Activated CD4-positive, alpha-beta T cell treated with anti-CD3 and anti-CD28 coated beads, Interleukin-2, amount 10 ng/mL, durations not matched to agents 24 days and 14 days (primary cell): ENCODE results near the gene ATP2B2. TPM values are rescaled to one million over a fixed set of nuclear protein-coding genes. Genes with fewer than 3 reads are reported as not detected.

Source experiments
- DNase-seq: peaks from one replicate; pipeline ENCODE4 v3.0.0; 2022
- H3K27ac Mint-ChIP-seq: one replicate; pipeline ENCODE4 v1.8.0; 2022; ENCODE audit warnings: mild to moderate bottlenecking, mixed read lengths
- H3K27me3 Mint-ChIP-seq: one replicate; pipeline ENCODE4 v1.8.0; 2022; ENCODE audit warnings: mixed read lengths
- H3K36me3 Mint-ChIP-seq: one replicate; pipeline ENCODE4 v1.8.0; 2022; ENCODE audit warnings: low read depth, mild to moderate bottlenecking, mixed read lengths
- H3K4me1 Mint-ChIP-seq: one replicate; pipeline ENCODE4 v1.8.0; 2021; ENCODE audit warnings: mixed read lengths
- H3K4me3 Mint-ChIP-seq: one replicate; pipeline ENCODE4 v1.8.0; 2022; ENCODE audit warnings: mild to moderate bottlenecking, moderate library complexity, mixed read lengths
- H3K9me3 Mint-ChIP-seq: one replicate; pipeline ENCODE4 v1.8.0; 2021; ENCODE audit warnings: mixed read lengths
- intact Hi-C: fragments of 100-400 bp; cut with micrococcal nuclease; formaldehyde crosslinking; loops from one replicate; pipeline ENCODE4 v1.15.1; 2023
- total RNA-seq: library from RNA; stranded (reverse); gene quantifications from 2 replicates; pipeline ENCODE4 v1.2.3, GENCODE V29; 2022

The ATP2B2 gene
- total RNA-seq, 1 donor from 2014 or later = not detected

DNA sequence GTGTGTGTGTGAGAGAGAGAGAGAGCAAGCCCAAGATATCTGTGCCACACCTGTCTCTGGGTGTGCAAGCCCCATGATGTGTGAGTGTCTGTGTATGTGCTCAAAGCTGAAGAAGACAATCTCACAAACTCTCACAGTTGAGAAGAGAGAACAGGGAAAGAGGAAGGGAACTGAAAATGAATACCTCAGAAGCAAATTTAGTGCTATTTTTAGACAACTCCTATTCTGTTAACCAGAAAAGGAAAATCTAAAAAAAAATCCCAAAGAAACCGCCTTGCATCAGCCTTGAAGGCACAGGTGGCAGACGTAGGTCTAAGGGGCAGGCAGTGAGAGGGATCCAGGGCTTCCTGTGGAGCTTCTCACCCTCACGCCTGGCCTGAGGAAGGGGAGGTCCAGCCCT is 47.8 kb downstream of the ATP2B2 start:
- intact Hi-C loops = no loop called here
- peaks cover 3% of the 10 kb centered on the region for H3K4me1 Mint-ChIP-seq
- peaks cover 16% of the 10 kb centered on the region for H3K27me3 Mint-ChIP-seq
- no peaks in the 10 kb centered on the region for H3K9me3 Mint-ChIP-seq
- no peak overlapping the region for H3K27ac Mint-ChIP-seq
- no peak overlapping the region for H3K4me3 Mint-ChIP-seq
- no peaks in the 10 kb centered on the region for H3K36me3 Mint-ChIP-seq
- no peak for DNase-seq

DNA sequence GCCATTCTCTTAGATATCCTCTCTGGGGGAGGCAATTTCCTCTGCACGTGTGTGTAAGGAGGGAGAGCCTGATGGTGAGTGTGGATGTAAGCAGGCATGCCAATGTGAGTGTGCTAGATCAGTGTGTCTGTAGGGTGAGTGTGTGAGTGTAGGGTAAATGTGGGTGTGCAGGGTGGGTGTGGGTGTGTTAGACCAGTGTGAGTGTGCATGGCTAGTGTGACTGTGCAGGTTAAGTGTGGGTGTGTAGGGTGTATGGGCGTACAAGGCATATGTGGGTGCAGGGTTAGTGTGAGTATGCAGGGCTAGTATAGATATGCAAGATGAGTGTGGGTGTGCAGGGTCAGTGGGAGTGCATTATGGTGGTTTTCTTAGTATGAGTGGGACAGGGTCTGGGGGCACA is 48.4 kb downstream of the ATP2B2 start:
- H3K27me3 Mint-ChIP-seq = peaks cover 19% of the 10 kb centered on the region
- H3K4me3 Mint-ChIP-seq = no peak overlapping the region
- no peak overlapping the region for H3K27ac Mint-ChIP-seq
- no peak for DNase-seq
- peaks cover 3% of the 10 kb centered on the region for H3K4me1 Mint-ChIP-seq
- H3K9me3 Mint-ChIP-seq = no peaks in the 10 kb centered on the region
- H3K36me3 Mint-ChIP-seq = no peaks in the 10 kb centered on the region
- intact Hi-C loops = no loop called here

DNA sequence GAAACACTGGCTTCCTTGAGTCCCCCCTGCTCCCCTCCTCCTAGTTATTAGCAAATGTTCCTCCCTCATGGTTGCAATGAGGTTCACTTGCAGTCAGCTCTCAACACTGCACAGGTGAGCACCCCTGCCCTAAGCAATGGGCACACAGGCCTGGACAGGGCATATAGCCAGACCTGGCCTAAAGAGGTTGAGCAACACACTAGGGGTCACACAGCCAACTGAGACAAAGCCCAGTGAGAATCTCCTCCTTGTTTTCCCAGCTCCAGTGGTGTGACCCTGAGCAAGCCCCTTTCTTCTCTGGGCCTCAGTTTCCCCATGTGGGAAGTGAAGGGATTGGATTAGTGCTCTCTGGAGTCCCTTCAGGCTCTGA is 49.9 kb downstream of the ATP2B2 start:
- Mint-ChIP-seq H3K4me1 (peaks cover 3% of the 10 kb centered on the region), H3K36me3 (no peaks in the 10 kb centered on the region), H3K27me3 (peaks cover 19% of the 10 kb centered on the region), H3K4me3 (no peak overlapping the region), H3K9me3 (no peaks in the 10 kb centered on the region), H3K27ac (no peak overlapping the region)
- DNase-seq = no peak
- intact Hi-C loops = no loop called here

DNA sequence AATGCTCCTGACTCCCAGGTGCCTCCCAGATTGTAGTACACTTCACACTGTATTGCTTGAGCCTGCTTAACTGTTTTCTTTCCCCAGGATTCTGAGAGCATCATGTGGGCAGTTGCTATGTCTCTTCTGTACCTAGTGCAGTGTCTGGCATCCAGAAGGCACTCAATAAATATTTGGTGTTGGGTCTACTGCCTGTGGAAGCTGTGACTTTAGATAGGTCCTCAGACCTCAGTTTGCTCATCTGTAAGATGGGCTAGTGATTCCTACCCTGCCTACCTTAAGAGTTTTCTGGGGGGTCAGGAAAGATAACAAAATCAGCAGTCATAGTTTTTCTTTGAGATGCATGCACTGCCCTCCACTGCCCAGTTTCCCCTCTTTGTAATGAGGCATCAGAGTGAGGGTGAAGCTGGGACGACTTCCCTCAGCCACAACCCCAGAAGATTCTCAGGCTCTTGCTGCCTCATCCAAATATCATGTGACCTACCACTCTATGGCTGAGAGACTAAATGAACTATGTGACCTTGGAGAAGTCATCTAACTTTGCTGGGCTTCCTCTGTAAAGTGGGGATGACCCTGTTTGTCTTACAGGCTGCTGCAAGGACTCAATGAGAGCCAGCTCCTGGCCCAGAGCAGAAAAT is 50.4 kb downstream of the ATP2B2 start:
- H3K4me3 Mint-ChIP-seq = no peak overlapping the region
- H3K4me1 Mint-ChIP-seq = peaks cover 3% of the 10 kb centered on the region
- H3K36me3 Mint-ChIP-seq = no peaks in the 10 kb centered on the region
- H3K9me3 Mint-ChIP-seq = no peaks in the 10 kb centered on the region
- intact Hi-C loops = no loop called here
- no peak for DNase-seq
- H3K27me3 Mint-ChIP-seq = peaks cover 20% of the 10 kb centered on the region
- no peak overlapping the region for H3K27ac Mint-ChIP-seq

DNA sequence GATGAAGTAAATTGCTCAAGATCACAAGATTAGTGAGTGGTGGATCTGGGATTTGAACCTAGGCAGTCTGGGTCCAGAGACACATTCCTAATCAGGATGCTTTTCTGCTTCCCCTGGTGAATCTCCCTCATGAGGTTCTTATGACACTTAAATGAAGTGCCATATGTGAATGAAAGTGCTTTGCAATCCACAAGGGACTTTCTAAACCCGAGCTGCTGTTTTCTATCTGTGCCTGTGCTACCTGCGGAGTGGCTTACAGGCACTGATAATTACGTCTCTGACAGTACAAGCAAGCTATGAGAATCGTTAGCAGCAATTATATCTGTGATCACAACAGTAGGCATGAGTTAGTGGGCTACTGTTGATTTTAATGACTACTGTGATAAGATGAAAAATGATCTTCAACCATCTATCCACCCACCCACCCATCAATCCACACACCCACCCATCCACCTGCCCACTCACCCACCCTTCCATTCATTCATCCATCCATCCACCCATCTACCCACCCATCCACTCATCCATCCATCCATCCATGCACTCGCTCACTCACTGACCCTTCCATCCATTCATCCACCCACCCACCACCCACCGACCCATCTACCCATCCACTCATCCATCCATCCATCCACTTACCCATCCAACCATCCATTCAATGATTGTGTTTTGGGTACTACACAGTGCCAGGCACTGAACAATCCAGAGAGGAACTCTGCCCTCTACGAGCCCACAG is 51.8 kb downstream of the ATP2B2 start:
- H3K4me1 Mint-ChIP-seq = peaks cover 3% of the 10 kb centered on the region
- H3K36me3 Mint-ChIP-seq = no peaks in the 10 kb centered on the region
- H3K27me3 Mint-ChIP-seq = peaks cover 21% of the 10 kb centered on the region
- H3K9me3 Mint-ChIP-seq = no peaks in the 10 kb centered on the region
- H3K4me3 Mint-ChIP-seq = no peak overlapping the region
- no peak for DNase-seq
- H3K27ac Mint-ChIP-seq = no peak overlapping the region
- intact Hi-C loops = no loop called here

DNA sequence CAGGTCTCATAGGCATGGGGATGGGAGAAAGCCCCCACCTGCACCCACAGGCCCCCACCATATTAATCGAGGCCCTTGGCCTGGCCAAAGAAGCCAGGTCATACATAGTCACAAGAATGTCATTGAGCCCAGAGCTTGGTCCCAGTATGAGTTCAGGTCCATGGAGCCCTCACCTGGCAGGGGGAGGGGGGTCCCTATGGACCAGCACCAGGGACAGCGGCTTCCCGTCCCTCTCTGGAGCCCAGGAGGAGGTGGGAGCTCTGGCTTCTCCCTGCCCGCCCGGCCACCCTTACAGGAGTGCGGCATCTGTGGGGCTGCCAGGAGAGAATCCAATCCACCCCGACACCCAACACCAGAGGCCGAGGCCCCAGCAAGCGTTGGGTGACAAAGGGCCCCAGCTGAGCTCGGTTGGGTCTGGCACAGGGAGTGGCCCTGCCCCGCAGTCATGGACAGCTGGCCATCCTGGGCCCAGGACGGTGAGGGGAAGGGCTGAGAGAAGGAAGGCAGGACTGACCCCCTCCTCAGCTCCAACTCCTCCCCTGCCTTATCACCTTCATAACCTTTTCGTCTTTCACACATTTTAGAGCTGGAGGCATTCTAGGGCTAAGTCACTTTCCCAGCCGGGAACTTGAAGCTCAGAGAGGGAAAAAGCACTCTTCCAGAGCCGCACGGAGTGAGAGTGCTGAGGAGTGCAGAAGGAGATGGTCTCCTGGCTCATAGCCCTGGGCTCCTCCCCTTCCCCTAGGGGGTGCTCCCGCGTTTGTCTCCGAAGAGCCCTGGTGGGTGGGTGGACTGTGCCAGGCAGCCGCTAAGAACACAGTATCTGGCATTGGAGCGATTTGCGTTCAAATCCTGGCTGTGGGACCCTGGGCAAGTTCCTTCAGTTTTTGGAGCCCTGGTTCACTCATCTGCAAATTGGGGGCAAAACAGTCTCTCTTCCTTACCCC is 54.6 kb downstream of the ATP2B2 start:
- H3K27me3 Mint-ChIP-seq = peaks cover 16% of the 10 kb centered on the region
- no peak for DNase-seq
- H3K9me3 Mint-ChIP-seq = no peaks in the 10 kb centered on the region
- no peaks in the 10 kb centered on the region for H3K36me3 Mint-ChIP-seq
- H3K4me1 Mint-ChIP-seq = no peaks in the 10 kb centered on the region
- intact Hi-C loops = no loop called here
- no peak overlapping the region for H3K27ac Mint-ChIP-seq
- H3K4me3 Mint-ChIP-seq = no peak overlapping the region

DNA sequence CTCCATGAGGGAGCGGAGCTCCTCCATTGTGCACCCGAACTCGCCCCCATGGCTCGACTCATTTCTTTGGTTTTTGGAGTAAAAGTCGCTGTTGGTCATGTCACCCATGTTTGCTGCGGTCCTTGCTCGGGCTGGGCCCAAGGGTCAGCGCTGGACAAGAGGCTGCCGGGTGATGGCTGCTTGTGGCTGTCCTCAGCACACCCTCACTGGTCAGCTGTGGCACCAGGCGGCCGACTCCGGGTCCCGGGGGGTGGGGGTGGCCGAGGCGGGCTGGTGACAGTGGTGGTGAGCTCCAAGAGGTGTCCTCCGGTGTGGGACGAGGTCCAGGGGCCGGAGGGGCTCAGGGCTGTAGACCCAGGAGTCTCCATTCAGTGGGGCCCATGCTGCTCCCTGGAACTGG is 56.0 kb downstream of the ATP2B2 start:
- Mint-ChIP-seq H3K36me3 (no peaks in the 10 kb centered on the region), H3K9me3 (no peaks in the 10 kb centered on the region), H3K27ac (no peak overlapping the region), H3K4me1 (peaks cover 1% of the 10 kb centered on the region), H3K4me3 (no peak overlapping the region), H3K27me3 (peaks cover 7% of the 10 kb centered on the region)
- no peak for DNase-seq
- intact Hi-C loops = no loop called here

DNA sequence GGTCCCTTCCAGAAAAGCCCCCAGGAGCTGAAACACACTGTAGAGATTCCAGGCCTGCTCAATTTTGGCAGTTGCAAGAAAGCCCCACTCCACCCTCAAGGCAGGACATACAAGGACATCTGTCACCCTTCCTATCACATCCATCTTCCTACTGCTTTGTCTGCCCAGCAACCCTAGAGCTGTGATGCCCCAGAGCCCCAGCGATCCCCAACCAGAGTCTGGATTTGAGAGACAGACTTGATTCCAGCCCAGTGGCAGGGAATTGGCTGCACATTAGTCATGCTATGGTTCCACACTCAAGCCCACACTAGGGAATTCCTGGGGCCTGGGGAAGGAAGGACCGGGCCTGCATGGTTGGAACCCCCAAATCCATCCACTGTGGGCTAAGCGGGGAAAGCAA is 56.8 kb downstream of the ATP2B2 start:
- Mint-ChIP-seq H3K27ac (no peak overlapping the region), H3K9me3 (no peaks in the 10 kb centered on the region), H3K36me3 (no peaks in the 10 kb centered on the region), H3K27me3 (peaks cover 5% of the 10 kb centered on the region), H3K4me1 (peaks cover 3% of the 10 kb centered on the region), H3K4me3 (no peak overlapping the region)
- DNase-seq = no peak
- intact Hi-C loops = no loop called here

DNA sequence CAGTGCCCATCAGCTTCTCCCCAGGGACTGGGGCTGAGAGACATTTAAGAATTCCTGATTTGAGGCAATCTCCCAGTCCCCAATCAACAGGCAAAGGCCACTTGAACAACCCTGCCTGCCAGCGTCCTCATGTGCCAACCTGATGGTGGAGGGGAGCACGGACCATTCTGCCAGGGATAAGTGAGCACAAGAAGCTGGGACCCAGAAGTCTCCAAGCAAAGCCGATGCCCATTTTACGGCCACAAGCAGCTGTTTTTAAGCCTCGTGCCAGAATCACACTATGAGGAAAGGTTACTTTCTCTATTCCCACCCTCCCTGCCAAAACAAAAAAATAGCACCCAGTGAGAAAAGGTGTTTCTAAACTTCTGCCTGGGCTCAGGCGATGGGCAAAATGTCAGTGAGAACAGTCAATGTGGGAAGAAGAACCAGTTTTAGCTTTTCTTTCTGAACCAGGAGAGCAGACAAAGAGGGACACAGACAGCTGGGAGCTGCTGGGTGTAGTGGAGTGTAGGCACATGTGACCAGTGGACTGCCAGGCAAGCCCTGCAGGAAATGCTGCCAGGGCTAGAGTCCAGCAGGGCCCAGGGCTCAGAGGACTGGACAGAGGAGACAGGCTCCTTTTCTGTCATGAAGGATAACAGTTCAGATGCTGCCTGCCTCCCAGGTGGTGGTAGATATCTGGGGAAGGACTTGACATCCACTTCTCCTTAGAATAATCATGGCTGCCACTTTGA is 57.7 kb downstream of the ATP2B2 start:
- intact Hi-C loops = no loop called here
- Mint-ChIP-seq H3K4me3 (no peak overlapping the region), H3K9me3 (no peaks in the 10 kb centered on the region), H3K27ac (no peak overlapping the region), H3K4me1 (peaks cover 3% of the 10 kb centered on the region), H3K36me3 (no peaks in the 10 kb centered on the region), H3K27me3 (peaks cover 5% of the 10 kb centered on the region)
- DNase-seq = no peak

DNA sequence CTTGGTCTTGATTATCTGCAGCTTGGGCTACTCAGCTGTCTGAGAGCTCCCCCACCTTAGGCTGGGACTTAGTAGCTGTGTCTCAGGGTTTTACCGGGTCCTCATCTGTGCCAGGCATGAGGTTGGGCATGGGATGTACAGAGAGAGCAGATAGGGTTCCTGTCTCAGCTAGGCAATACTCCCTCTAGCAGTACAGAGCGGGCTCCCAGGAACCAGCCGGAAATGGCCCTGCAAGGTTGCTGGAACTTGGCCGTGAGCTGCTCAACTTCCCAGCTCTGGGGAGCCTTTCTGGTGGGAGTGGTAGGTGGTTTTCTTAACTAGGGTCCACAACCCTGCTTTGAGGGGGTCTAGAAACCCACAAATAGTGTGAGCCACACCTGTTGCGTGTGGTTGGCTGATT is 58.3 kb downstream of the ATP2B2 start:
- H3K9me3 Mint-ChIP-seq = no peaks in the 10 kb centered on the region
- H3K27ac Mint-ChIP-seq = no peak overlapping the region
- intact Hi-C loops = no loop called here
- DNase-seq = no peak
- no peaks in the 10 kb centered on the region for H3K36me3 Mint-ChIP-seq
- H3K4me3 Mint-ChIP-seq = no peak overlapping the region
- H3K4me1 Mint-ChIP-seq = peaks cover 3% of the 10 kb centered on the region
- peaks cover 2% of the 10 kb centered on the region for H3K27me3 Mint-ChIP-seq

DNA sequence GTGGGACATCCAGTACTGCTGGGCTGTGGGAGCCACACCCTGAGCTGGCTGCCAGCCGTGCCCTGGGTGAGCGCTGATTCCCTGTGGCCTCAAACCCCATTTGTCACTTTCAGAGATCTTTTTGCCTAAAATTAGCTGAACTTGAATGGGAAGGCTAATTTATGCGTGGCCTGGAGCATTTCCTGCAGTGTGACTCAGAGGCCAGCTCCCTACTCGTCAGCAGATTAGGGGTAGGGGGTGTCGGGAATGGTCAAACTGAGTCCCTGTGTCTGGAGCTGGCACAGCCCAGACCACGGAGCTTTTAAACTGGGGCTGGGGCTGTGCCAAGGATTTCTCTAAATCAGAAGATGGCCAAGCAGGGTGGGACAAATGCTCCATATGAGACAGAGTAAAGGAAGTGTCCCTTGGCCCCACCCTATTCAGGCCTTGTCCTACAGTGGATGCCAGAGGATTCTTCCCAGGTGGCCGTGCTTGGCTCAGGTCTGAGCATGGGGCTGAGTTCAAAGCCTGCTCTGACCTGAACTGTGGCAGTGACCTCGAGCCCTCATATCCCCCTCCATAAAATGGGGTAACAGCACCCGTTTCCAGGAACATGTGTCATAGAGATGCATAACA is 59.7 kb downstream of the ATP2B2 start:
- H3K9me3 Mint-ChIP-seq = no peaks in the 10 kb centered on the region
- H3K27ac Mint-ChIP-seq = no peak overlapping the region
- H3K4me1 Mint-ChIP-seq = peaks cover 3% of the 10 kb centered on the region
- no peaks in the 10 kb centered on the region for H3K36me3 Mint-ChIP-seq
- peaks cover 2% of the 10 kb centered on the region for H3K27me3 Mint-ChIP-seq
- DNase-seq = no peak
- intact Hi-C loops = no loop called here
- H3K4me3 Mint-ChIP-seq = no peak overlapping the region

DNA sequence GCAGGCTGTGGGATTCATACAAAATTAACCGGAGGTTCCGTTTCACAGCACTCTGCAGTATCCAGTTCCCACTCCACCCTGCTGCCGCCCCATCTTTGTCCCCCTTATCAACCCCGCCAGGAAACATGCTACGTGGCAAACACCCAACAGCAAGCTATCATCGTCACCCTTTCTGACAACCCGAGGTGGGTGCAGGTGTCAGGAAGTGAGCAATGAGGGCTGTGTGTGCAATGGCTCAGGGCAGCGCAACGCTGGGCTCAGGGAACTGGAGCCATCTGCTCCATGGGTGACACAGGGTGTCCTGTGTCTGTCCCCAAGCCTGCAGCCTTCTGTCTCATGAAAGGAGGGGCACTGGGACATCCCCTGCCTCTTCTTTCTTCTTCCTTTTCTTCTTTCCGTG is 60.9 kb downstream of the ATP2B2 start:
- no peak overlapping the region for H3K4me3 Mint-ChIP-seq
- no peaks in the 10 kb centered on the region for H3K9me3 Mint-ChIP-seq
- H3K36me3 Mint-ChIP-seq = no peaks in the 10 kb centered on the region
- no peak for DNase-seq
- no peak overlapping the region for H3K27ac Mint-ChIP-seq
- intact Hi-C loops = no loop called here
- H3K27me3 Mint-ChIP-seq = no peaks in the 10 kb centered on the region
- H3K4me1 Mint-ChIP-seq = peaks cover 8% of the 10 kb centered on the region

DNA sequence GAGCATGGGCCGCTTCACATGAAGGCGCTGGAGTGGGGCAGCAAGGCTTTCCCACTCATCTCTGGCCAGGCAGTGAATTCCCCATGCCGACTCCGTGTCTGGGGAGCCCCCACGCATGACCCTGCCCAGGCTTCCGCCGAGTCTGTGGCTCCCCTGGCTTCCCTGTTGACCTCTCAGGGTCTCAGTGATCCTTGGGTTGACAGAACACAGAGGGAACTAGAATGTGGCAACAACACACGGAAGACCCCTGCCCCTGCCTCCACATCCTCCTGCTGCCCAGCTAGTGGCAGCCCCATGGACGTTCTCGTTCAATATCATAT is 61.3 kb downstream of the ATP2B2 start:
- Mint-ChIP-seq H3K4me1 (peaks cover 8% of the 10 kb centered on the region), H3K27ac (no peak overlapping the region), H3K9me3 (no peaks in the 10 kb centered on the region), H3K36me3 (no peaks in the 10 kb centered on the region), H3K4me3 (no peak overlapping the region), H3K27me3 (no peaks in the 10 kb centered on the region)
- intact Hi-C loops = no loop called here
- no peak for DNase-seq
